HG03432 (cell line): ENCODE data around the gene ROCK2.

Experiments used
- ATAC-seq: cut with Tn5 transposase; IDR thresholded peaks from one replicate; pipeline ENCODE4 v1.9.1; 2021; ENCODE audit warnings: mild to moderate bottlenecking, moderate library complexity; ENCODE audit not compliant: unreplicated experiment

Gene ROCK2

GRCh38 chr2:11367170-11367730 is 22.8 kb upstream of the ROCK2 start:
- no peak for ATAC-seq

DNA sequence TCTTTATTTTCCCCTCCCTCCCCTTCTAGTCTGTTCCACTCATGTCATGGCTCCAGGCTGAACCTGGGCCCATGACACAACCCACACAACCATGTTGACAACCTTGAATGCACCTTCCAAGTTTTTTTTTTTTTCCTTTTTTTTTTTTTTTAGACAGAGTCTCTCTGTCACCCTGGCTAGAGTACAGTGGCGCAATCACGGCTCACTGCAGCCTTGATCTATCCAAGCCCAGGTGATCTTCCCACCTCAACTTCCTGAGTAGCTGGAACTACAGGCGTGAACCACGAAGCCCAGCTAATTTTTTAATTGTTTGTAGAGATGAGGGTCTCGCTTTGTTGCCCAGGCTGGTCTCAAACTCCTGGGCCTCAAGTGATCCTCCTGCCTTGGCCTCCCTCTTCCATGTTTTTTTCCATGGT is 21.9 kb upstream of the ROCK2 start:
- ATAC-seq: no peak

GRCh38 chr2:11365096-11365879 is 20.9 kb upstream of the ROCK2 start:
- ATAC-seq: no peak

GRCh38 chr2:11364565-11364887 is 20.1 kb upstream of the ROCK2 start:
- no peak for ATAC-seq

DNA sequence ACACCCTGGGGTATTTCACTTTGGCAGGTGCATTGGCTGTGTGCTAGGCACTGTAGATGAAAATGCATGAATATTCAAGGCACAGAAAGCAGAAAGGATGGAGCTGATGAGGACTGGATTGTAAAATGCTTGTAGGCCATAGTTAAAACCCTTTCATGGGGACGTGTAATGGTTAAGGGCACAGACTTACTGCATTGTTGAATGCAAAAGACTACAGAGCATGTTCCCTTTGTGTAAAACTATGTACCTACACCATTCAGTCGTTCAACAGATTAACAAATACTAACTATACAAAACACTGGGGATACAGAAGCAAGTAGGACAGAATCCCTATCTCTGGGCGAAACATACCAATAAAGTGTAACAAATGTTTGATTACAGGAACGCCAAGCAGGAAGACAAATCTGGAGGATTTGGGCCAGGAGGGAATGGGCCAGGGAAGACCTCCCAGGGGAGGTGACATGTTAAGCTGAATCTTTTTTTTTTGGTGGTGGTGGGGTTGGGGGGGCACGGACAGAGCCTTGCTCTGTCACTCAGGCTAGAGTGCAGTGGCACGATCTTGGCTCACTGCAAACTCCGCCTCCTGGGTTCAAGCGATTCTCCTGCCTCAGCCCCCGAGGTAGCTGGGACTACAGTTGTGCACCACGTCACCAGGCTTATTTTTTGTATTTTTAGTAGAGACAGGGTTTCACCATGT is 19.6 kb upstream of the ROCK2 start:
- ATAC-seq: no peak

DNA sequence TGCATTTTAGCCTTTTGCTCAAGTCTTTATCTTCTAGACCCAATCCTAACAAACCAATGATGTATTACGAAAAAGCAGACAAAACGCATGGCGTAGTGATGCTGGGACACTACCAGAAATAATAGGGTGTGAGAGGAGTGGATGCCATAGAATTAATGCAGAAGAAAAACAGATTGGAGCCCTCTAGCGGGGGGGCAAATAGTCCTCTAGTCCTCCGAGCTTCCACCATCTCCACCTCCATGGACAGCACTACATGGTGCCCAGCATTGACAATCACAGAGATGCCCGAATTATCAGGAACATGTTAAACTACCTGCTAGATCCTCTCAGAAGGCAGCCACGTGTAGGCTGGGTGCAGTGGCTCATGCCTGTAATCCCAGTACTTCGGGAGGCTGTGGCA is 15.4 kb upstream of the ROCK2 start:
- no peak for ATAC-seq

DNA sequence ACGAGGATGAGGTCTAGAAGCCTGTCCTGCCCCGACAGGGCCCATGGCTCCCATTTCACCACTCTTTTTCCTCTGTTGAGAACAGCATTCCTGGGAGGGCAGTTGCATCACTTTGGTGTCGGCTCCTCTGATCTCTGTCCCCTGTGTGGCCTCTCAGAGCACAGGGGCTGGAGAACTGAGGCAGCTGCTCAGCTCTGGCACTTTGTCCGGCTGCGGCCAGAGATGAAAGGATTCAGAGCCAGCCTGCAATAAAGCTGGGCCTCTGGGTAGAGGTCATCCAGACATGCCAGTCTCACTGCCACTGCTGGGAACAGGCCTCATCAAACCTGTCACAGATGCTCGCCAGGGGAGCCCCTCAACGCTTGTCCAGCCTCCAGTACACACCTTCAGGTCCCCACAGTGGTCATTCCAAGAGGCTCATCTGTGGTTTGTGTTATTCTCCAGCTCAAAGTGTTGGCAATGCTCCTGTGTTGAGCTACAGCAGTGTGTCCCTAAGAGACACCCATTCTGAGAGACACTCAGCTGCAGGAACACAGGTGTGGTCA is 13.1 kb upstream of the ROCK2 start:
- no peak for ATAC-seq

DNA sequence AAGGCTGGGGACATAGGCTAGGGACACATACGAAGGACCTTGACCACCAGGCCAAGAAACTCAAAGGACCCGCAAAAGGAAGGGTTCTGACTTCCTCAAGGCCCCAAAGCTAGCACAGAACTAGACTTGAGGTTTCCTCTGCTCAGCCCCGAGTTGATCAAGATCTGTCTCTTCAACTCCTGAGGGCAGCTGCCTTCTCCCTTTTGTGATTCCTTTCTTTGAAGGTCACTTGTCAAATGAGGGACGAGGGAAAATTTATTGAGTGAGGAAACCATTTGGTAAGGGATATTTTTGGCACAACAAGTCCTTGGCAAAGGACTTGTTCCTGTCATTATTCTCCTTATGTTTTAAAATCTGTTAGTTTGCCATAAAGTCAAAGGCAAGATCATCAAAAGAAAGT is 12.3 kb upstream of the ROCK2 start:
- ATAC-seq: no peak

GRCh38 chr2:11355194-11356053 is 11.0 kb upstream of the ROCK2 start:
- ATAC-seq: no peak

GRCh38 chr2:11354363-11355154 is 10.1 kb upstream of the ROCK2 start:
- no peak for ATAC-seq

DNA sequence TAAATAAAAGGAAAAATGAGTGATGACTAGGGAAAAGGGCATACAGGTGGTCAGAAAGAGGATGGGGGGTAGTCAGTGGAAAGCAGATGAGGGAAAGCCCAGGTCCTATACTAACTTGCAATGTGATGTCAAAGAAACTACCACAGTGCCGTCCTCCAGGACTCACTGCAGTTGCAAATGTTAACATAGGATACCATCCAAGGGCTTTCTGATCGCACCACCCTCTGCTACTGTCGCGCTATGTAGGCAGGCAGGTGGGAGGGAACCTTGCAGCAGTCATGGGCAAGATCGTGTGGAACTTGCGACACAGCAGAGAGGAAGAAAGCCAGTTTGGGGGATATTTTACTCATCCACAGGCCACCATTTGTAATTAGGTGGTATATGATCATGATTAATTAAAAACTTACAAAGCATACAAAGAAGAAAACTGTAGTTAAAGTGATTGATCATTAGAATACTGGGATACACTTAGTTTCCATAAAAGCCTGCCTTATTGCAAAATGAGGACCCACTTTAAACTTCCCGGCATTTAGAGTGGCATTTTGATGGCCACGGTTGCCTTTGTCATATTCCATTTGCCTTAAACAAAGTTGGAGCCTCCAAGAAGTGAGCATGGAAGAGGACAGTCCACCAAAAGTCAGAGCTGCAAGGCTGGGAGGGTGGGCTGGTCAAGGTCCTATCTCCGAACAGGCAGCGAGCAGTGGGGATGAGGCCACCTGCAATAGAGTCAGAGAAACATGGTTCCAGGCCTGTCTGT is 8.5 kb upstream of the ROCK2 start:
- no peak for ATAC-seq

GRCh38 chr2:11348209-11348749 is 3.8 kb upstream of the ROCK2 start:
- ATAC-seq: no peak

DNA sequence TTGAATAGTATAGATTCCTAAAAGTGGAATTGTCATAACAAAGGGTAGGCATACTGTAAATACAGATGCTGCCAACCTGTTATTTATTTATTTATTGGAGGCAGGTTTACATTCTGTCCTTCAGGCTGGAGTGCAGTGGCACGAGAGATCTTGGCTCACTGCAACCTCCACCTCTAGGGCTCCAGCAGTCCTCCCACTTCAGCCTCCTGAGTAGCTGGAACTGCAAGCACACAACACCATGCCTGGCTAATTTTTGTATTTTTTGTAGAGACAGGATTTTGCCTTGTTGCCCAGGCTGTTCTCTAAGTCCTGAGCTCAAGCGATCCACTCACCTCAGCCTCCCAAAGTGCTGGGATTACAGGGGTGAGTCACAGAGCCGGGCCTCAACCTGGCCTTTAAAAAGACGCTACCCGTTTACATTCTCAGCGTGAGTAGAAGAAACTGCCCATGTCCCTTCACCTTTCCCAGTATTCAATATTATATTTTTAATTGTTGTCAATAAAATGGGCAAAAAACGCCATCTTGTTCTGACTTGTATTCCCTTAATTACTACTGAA is 3.0 kb upstream of the ROCK2 start:
- no peak for ATAC-seq

DNA sequence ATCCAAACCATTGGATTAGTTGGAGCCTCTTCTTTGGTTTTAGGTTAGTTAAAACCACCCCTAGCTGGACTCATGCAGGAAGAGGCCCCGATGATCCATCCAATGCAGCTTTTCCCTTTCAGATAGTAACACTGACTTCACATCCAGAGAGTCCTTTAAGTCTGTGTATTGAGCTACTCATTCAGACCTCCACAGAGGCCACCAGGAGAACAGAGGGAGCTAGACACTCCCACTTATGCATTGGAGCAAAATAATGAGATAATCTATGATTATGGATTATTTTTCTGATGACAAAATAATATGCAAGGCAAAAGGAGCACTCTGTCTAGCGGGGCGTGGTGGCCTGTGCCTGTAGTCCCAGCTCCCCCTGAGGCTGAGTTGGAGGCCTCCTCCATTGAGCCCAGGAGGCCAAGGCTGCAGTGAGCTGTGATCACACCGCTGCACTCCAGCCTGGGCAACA is 1.6 kb upstream of the ROCK2 start:
- no peak for ATAC-seq

DNA sequence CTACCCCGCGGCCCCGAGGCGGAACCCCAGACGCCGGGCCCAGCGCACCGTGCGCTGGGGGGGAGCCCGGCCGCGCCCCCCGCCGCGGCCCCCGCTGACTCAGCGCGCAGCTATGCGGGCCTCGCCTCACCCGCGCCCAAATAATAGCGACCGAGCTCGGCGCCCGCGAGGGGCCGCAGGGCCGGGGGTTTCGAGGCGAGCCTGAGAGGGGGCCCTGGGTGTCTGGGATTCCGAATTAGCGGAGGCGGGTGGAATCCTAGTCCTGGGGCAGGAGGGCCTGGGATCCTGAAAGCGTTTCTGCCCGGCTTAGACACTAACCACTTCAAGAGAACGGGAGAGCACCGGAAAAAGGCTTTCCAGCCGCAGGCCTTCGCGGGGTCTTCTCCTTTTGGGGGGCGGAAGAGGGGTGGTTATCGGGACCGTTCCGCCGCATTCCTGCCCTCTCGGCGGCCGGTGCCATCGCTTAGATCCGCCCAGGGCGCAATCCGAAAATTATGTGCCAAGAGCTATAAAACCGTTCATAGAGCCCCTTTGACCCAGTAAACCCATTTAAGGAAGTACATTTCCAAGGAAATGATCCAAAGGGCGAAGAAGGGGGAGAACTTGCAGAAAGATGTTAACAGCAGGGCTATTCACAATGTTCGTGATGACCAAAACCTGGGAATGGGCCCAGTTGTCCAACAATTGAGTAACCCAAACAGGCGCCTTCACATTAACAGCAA is 681 bp upstream of the ROCK2 start:
- peak; percentile 42 for ATAC-seq

DNA sequence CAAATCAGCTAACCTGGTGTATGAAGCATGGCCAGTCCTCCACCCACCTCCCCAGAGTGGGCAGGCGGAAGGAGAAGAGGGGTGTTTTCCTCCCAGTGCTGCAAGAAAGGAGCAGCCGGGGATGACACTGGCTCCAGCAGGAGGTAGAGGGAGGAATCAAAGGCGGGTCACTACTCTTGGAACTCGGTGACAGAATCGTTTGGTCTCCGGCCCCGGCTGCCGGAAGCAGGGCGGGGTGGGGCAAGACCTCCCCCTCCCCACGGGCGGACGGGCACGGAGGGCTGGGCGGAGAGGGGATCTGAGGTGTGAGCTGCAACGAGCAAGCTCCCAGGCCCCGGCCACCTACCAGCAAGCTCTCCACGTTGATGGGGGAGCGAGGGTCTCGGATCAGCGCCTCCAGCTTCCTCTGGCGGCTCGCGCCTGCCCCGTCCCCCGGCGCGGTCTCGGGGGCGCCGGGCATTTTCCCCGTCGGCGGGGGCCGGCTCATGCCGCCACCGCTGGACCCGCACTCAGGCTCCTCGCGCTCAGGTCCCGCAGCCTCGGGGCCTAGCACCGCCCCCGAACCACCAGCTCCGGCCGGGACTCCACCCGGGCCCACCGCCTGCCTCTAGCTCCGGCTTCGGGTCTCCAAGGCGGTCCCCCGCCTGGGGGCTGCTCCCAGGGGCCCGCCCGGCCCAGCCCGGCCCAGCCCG is 640 bp downstream of the ROCK2 start:
- peak; percentile 44 for ATAC-seq

DNA sequence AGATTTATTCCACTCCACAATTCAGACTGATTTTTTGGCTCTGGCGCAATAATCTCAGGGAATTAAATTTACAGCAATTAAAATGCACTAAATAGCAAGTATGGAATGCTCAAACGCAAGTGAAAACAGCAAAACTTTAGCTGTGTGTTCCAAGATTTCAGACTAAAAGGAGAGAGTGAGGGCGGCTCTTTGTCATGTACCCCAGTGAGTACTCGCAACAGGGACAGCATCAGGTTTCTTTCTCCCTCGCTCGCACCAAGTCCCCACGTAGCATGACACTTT is 1.1 kb downstream of the ROCK2 start:
- ATAC-seq: peak; percentile 25
